Nephron progenitor cell (in vitro differentiated cells): ENCODE data around the gene HOXA3.

ENCODE experiments used
- DNase-seq: peaks from one replicate; pipeline ENCODE4 v3.0.0; 2021
- H3K27ac Mint-ChIP-seq: 2 replicates; pipeline ENCODE4 v1.8.0; 2021; ENCODE audit warnings: mild to moderate bottlenecking, moderate library complexity, mixed read lengths
- H3K27me3 Mint-ChIP-seq: 2 replicates; pipeline ENCODE4 v1.8.0; 2021; ENCODE audit warnings: mild to moderate bottlenecking, low read depth, mixed read lengths; ENCODE audit not compliant: poor library complexity
- H3K36me3 Mint-ChIP-seq: 2 replicates; pipeline ENCODE4 v1.8.0; 2021; ENCODE audit warnings: low read depth, mixed read lengths
- H3K4me1 Mint-ChIP-seq: 2 replicates; pipeline ENCODE4 v1.8.0; 2021; ENCODE audit warnings: mixed read lengths
- H3K4me3 Mint-ChIP-seq: 2 replicates; pipeline ENCODE4 v1.8.0; 2021; ENCODE audit warnings: mild to moderate bottlenecking, moderate library complexity, mixed read lengths
- H3K9me3 Mint-ChIP-seq: 2 replicates; pipeline ENCODE4 v1.8.0; 2021; ENCODE audit warnings: mild to moderate bottlenecking, moderate library complexity, mixed read lengths
- TF ChIP-seq, protein P1 (sequence below): fragments of 200-600 bp; sonication (generic); IDR thresholded peaks from 2 replicates; pipeline ENCODE4 v1.5.0; 2021; ENCODE audit warnings: antibody characterized with exemption

HOXA3 gene

DNA sequence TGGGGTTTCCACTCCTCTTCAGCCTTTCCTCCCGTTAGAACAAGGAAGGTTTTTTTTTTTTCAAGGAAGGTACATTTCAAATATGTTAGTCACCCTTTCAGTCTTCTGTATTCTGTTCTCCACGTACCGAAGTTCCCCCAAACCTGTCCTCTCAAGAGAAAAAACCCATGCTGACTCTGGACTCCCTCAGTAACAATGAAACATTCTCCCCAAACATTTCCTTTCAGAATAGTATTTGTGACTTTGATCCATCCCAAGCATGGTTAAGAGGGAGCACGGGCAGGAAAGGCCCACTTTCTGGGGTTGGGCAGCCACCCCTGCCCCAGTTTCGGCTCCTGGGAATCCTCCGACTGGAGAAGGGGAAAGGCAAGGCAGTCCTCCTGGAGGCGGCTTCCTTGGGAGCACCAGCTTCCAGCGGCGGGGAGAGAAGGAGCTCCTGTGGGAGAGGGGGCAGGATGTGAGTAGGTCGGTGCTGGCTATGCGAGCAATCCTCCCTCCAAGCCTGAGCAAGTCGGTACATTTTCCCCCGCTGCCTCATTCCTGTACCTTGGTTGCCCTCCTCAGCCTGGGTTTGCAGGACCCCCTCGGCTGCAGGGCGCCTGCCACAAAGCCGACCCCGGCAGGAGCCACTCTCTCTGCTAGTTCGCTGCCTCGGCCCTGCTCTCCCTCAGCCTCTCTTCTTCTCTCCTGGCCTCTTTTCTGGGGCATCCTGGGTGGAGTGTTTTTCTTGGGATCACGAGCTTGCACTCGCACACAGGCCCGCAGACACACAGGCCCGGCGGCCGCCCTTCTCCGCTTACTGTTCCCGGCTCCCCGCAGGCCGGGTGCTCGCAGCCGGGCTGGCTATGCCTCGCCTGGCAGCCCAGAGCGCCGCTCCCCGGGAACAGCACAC lies 54.5 kb downstream of the HOXA3 start:
- H3K27ac Mint-ChIP-seq: peak overlapping the region; percentile 100
- H3K36me3 Mint-ChIP-seq: peaks cover 65% of the 10 kb centered on the region
- H3K27me3 Mint-ChIP-seq: peaks cover 3% of the 10 kb centered on the region
- no peaks in the 10 kb centered on the region for H3K9me3 Mint-ChIP-seq
- H3K4me3 Mint-ChIP-seq: peak overlapping the region; percentile 99
- peak; percentile 46 for DNase-seq
- TF ChIP-seq, protein P1, sequence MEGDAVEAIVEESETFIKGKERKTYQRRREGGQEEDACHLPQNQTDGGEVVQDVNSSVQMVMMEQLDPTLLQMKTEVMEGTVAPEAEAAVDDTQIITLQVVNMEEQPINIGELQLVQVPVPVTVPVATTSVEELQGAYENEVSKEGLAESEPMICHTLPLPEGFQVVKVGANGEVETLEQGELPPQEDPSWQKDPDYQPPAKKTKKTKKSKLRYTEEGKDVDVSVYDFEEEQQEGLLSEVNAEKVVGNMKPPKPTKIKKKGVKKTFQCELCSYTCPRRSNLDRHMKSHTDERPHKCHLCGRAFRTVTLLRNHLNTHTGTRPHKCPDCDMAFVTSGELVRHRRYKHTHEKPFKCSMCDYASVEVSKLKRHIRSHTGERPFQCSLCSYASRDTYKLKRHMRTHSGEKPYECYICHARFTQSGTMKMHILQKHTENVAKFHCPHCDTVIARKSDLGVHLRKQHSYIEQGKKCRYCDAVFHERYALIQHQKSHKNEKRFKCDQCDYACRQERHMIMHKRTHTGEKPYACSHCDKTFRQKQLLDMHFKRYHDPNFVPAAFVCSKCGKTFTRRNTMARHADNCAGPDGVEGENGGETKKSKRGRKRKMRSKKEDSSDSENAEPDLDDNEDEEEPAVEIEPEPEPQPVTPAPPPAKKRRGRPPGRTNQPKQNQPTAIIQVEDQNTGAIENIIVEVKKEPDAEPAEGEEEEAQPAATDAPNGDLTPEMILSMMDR: no peak
- H3K4me1 Mint-ChIP-seq: peaks cover 51% of the 10 kb centered on the region

DNA sequence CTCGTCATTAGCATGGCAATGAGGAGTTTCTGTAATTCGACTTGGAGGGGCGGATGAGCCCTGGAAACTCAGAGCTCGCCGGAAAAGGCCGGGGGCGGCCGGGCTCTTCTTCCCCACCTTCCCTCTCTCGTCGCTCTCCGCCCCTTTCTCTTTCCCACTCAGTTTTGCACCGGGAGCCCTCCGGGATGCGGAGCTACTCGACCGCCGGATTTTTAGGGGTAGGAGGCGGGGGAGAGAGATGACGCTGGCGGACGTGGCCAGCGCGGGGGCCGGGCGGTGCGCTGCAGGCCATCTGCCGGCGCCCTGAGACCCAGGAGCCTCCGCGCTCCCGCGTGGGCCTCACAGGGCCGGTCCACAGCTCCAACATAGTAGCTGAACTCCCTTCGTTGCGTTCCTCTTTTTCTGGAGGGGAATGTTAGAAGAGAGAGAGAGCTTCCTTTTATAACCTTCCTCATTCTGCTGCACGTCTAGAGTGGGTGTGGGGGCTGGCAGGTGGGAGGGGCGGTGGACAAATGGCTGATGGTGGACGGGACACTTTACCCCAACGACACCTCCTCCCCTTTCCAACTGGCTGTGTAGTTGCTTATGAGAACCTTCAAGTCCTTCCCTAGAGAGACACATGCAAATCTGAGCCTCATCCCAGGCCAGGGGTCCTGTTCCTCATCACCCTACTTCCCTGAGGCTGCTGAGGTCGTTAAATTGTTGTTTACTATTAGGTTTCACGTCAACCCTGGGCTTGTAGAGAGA lies 55.4 kb downstream of the HOXA3 start:
- Mint-ChIP-seq H3K36me3 (peaks cover 65% of the 10 kb centered on the region), H3K27me3 (peaks cover 3% of the 10 kb centered on the region), H3K4me1 (peaks cover 53% of the 10 kb centered on the region), H3K27ac (peak overlapping the region; percentile 100), H3K4me3 (peak overlapping the region; percentile 99), H3K9me3 (no peaks in the 10 kb centered on the region)
- DNase-seq: peak; percentile 48
- TF ChIP-seq, protein P1: no peak

- H3K4me1 Mint-ChIP-seq: peaks cover 53% of the 10 kb centered on the region
- DNase-seq: peak; percentile 91
- H3K27ac Mint-ChIP-seq: peak within 1 kb of the TSS; percentile 100
- peaks cover 59% of the 10 kb centered on the region for H3K36me3 Mint-ChIP-seq
- H3K4me3 Mint-ChIP-seq: peak within 1 kb of the TSS; percentile 99
- no peaks in the 10 kb centered on the region for H3K9me3 Mint-ChIP-seq
- TF ChIP-seq, protein P1: no peak
- peaks cover 3% of the 10 kb centered on the region for H3K27me3 Mint-ChIP-seq
Observed at GRCh38 chr7:27095897-27096767, 56.3 kb downstream of the HOXA3 start, which contains the start of gene HOXA1. Gene HOXA1 (minus strand): TSS chr7:27096000. CDS start chr7:27095912, 88 bp downstream.

DNA sequence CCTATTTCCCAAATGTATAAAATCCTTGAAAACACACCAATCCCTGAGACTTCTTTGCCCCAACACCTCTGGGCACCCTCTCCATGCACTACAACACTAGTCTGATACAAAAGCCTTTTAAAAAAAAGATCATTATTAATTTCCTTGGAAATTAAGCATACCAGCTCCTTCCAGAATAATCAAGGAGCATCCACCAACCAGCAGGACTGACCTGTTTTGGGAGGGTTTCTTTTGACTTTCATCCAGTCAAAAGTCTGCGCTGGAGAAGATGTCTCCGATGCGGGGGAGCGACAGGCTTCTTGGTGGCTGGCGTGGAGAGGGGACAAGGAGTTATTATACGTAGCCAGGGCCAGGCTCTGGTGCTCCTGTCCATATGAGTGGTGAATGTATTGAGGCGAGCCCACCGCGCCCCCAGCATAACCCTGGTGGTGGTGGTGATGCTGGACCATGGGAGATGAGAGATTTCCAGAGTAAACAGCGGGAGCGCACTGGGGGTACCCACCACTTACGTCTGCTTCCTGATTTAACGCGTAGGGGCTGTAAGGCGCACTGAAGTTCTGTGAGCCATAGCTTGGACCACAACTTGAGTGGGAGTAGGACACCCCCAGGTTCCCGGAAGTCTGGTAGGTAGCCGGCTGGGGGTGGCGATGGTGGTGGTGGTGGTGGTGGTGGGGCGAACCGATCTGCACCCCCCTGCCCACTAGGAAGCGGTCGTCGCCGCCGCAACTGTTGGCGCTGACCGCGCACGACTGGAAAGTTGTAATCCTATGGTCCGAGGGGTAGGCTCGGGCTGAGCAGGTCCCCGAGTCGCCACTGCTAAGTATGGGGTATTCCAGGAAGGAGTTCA lies 57.1 kb downstream of the HOXA3 start:
- Mint-ChIP-seq H3K27ac (peak overlapping the region; percentile 97), H3K27me3 (peaks cover 3% of the 10 kb centered on the region), H3K36me3 (peaks cover 50% of the 10 kb centered on the region), H3K4me3 (peak overlapping the region; percentile 99), H3K9me3 (no peaks in the 10 kb centered on the region), H3K4me1 (peaks cover 53% of the 10 kb centered on the region)
- TF ChIP-seq, protein P1: no peak
- DNase-seq: peak; percentile 46
